HUDEP-2 (cell line): ENCODE data around the gene ZFP62.
"Not testable (repeated sequence)": the region's sequence is repeated elsewhere in the genome, so short reads cannot be mapped to it uniquely, and the experiment has no call there.

Experiments used
- DNase-seq, 76 experiments: peaks; one replicate each; lab custom pipeline; 2025; ENCODE audit not compliant: unreplicated experiment in 76 of 76; lab: John Stamatoyannopoulos, UW

ZFP62 gene

DNA sequence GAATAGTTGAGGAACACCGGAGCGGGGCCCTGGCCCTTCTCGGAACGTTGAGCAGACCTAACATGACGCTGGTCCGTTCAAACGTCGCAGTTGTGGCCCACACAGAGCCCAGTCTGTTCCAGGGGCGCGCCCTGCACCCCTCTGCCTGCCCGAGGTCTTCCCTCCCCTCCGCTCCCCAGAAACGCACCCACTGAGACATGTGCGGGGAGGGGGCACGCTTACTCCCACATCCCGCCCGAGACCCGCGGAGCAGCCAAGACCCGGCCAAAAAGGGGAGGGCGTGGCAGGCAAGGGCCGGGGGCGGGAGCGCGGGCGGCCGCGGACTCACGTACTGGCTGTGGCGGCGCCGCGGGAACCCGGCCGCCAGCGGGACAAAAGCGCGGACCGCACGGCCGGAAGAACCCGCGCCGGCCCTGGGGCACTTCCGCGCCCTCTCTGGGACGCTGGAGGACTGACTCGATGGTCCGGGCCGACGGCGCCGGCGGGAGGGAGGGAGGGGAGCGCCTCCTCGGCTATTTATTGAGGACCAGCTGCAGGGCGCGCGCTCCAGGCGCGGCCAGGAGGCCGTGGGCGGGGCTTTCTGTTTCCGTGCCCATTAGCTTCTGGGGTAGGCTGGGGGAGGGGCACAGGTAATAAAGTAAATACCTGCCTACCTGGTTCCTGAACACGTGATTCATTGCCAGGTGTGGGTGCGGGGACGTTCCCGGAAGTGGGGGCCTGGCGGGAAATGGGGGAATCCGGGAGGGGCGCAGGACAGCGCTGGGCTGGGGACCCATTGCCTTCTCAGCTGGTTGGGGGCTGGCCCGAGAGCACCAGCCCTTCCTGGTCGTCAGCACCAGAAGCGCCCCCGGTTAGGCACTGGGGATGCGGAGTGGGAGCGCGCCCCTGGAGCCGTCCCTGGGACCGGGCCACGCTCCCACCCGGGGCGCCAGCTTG lies at the start of gene ZFP62:
TSS of gene ZFP62 (minus strand) at position 390 of the 936 bp plus-strand sequence. CDS start at position 333, 57 bp downstream.
- DNase-seq = peak in 74 of 76 experiments; percentile 36 to 92 (median 81)

DNA sequence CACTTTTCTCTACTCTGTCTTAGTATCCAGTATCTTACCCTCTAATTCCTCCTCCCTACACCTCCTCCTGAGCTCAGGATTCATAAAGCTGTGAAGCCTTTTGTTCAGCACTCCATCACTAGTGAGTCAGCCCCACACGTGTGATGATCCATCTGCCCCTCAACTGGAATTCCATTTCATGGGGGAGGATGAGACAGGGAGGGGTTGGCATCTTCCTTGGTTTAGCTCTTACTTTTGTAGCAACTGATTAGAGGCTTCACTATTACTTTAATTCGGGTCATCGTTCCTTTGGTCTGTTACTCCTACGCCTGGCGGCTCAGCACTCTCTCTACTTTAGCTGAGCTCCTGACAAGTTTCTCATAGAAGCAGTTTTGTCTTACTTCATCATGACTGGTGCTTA lies 49.7 kb upstream of the ZFP62 start:
- no peak for DNase-seq

DNA sequence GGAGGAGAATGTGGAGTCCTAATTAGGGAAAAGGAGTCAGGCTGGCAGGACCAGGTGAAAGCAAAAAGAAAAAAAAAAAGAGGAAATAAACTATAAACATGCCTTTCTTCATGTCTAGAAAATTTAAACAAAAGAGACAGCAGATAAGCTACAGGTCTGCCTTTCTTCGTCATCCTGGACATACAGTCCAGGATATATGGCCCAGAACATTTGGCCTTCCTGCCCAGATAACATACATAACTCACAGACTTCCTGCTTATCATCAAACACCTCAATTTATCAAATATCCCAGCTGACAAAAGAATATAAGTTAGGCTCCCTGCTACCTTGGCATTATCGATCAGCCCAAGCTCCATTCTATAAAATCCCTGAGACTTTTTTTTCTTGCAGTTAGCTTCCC lies 49.1 kb upstream of the ZFP62 start:
- DNase-seq = no peak

DNA sequence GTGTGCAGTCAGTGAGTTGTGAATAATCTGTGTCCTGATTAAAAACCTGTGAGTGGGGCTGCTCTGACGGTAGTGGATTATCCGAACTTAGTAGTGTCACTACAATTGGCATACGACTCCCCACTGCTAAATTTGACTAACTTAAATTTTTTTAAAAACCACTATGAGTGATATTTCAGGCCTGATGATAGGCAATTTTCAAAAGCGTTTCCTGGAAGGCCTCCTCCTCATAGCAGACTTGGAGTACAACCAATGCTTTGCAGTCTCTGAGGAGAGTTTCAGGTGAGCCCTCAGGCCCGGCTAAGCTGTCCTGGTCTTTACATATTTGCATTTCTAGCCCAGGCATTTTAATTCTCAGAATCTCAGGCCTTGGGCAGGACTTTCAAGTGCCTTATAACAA lies 48.7 kb upstream of the ZFP62 start:
- no peak for DNase-seq

DNA sequence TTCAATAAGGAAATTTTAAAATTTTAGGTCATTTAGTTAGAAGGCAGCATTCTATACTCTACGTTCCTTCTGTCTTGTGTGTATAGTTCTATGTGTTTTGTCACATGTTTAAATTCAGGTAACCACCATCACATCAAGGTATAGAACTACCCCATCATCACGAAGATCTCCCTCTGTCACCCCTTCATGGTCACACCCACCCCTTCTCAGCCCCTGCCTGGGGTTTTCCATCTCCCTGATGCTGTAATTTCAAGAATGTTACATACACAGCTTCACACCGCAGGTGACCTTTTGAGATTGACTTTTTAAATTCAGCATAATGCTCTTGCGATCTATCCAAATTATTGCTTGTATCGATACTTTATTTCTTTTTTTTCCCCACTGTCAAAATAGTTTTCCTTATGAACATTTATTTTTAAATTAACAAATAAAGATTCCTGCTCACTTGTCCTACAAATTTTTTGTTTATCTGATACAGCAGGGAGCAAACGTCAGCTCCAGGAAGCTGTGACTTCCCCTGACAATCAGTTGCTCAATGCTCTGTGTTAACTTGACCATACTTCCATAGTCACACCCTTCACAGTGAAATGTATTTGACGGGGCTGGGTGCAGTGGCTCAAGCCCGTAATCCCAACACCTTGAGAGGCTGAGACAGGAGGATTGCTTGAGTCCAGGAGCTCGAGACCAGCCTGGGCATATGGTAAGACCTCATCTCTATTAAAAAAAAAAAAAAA lies 48.1 kb upstream of the ZFP62 start:
- DNase-seq = no peak

DNA sequence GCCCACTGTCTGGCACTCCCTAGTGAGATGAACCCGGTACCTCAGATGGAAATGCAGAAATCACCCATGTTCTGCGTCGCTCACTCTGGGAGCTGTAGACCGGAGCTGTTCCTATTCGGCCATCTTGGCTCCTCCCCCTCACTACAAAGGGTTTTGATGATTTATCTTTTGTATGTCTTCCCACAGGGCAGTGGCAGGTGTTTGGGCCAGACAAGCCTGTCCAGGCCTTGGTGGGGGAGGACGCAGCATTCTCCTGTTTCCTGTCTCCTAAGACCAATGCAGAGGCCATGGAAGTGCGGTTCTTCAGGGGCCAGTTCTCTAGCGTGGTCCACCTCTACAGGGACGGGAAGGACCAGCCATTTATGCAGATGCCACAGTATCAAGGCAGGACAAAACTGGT lies 47.3 kb upstream of the ZFP62 start:
- DNase-seq = no peak

DNA sequence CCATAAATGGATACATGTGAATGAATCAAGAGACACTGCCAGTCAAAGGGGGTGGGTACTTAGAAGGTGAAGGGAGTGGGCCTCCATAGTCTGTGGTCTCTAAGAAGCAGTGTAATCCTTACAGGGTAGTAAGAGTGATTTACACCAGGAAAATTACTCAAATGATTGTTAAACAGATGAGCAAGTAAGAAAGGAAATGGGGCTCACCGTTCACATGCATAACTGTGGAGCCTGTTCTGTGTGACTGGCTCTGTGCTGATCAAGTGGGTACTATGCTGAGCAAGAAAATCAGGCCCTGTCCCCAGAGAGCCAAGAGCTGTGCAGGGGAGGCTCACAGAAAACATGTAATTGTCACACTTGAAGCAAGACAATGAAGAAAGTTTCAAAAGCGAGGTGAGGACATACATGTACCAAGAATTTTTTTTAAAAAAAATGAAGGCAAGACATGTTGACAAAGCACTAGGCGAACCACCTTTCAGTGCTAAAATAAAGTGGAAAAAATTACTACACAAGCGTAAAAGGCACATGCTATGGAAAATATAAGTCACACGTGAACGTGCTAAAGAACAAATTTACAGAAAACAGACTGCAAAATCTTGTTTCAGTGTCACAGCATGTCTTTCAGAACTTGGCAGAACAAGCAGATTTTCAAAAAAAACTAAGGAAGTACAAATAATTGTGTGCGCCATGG lies 40.4 kb upstream of the ZFP62 start:
- no peak for DNase-seq

DNA sequence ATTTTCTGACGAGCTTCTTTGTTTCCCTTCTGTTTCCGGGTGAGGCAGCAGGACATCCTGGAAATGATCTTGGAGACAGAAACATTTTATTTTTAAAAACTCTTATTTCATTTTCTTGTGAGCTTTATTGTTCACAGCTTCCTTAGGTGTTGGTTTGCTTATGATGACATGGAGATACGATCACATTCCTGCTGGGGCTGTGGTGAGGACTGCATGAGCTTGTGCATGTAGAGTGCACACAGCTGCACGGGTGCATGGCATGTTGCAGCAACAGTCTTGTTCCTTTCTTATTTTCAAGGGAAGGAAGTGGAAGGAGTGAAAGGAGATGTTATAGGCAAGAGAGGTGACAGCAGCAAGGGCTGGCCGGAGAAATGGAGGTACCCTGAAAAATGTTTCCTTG lies 39.1 kb upstream of the ZFP62 start:
- DNase-seq = no peak

DNA sequence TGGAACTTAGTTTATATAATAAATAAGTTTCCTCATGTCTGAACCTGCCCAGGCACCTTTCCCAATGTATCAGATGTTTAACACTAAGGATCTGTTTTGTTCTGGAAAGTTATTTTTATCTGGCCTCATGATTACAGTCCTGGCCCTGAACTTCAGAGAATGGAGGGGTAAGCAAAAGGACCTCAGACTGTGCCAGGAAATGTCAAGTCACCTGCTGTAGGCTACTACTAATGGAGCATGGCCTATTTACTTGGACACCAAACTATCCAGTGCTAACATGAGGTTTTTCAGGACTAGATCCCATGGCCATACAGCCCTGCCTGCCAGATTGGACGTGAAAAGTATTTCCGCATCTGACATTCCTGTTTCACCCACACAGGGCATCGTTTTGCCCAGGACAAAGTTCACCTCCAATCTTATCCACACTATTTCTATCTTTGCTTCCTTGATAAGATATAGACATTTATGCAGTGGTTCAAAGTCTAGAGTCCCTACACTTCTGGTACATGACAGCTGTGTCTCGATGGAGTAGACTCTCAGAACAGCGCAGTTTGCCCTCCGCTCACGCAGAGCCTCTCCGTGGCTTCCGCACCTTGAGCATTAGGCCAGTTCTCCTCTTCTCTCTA lies 37.7 kb upstream of the ZFP62 start, which contains the start of gene BTNL8:
TSS of gene BTNL8 (plus strand) at position 539 of the 626 bp plus-strand sequence. CDS start 152 bp downstream, outside the sequence.
- DNase-seq = no peak

DNA sequence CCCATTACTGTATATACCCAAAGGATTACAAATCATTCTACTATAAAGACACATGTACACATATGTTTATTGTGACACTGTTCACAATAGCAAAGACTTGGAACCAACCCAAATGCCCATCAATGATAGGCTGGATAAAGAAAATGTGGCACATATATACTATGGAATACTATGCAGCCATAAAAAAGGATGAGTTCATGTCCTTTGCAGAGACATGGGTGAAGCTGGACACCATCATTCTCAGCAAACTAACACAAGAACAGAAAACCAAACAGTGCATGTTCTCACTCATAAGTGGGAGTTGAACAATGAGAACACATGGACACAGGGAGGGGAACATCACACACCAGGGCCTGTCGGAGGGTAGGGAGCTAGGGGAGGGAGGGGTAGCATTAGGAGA lies 34.3 kb upstream of the ZFP62 start:
- not testable (repeated sequence) for DNase-seq

DNA sequence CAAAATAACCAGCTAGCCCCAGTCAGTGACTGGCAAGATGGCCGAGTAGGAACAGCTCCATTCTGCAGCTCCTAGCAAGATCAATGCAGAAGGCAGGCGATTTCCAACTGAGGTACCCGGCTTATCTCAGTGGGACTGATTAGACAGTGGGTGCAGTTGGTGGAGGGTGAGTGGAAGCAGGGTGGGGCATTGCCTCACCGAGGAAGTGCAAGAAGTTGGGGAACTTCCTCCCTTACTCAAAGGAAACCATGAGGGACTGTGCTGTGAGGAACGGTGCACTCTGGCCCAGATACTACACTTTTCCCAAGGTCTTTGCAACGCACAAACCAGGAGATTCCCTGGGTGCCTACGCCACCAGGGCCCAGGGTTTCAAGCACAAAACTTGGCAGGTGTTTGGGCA lies 28.3 kb upstream of the ZFP62 start:
- no peak for DNase-seq

DNA sequence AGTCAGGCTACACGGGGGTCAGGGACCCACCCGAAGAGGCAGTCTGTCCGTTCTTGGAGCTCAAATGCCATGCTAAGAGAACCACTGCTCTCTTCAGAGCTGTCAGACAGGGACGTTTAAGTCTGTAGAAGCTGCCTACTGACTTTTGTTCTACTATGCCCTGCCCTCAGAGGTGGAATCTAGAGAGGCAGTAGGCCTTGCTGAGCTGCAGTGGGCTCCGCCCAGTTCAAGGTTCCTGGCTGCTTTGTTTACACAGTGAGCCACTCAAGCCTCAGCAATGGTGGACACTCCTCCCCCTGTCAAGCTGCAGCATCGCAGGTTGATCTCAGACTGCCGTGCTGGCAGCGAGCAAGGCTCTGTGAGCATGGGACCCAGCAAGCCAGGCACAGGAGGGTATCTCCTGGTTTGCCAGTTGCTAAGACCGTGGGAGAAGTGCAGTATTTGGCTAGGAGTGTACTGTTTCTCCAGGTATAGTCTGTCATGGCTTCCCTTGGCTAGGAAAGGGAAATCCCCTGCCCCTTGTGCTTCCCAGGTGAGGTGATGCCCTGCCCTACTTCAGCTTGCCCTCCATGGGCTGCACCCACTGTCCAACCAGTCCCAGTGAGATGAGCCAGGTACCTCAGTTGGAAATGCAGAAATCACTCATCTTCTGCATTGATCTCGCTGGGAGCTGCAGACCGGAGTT lies 24.9 kb upstream of the ZFP62 start:
- DNase-seq = peak in 1 of 76 experiments; percentile 0

DNA sequence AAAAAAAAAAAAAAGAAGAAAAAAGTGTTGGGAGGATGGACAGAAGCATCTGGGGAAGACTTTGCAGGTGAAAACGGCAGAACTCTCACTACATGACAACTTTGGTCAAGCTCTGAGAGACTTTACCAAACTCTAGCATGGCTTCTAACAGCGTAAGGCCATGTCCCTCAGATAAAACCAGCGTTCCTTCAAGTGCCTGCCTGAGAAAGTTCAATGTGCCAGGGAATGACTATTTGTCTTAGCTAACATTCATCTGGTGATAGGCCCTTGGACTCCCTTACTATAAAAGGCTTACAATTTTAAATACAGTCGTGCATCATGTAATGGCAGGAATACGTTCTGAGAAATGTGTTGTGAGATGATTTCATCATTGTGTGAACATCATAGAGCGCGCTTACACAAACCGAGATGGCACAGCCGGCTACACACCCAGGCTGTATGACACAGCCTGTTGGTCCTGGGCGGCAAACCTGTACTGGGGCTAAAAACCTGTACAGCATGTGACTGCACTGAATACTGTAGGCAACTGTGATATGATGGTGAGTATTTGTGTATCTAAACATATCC lies 14.9 kb upstream of the ZFP62 start:
- no peak for DNase-seq

DNA sequence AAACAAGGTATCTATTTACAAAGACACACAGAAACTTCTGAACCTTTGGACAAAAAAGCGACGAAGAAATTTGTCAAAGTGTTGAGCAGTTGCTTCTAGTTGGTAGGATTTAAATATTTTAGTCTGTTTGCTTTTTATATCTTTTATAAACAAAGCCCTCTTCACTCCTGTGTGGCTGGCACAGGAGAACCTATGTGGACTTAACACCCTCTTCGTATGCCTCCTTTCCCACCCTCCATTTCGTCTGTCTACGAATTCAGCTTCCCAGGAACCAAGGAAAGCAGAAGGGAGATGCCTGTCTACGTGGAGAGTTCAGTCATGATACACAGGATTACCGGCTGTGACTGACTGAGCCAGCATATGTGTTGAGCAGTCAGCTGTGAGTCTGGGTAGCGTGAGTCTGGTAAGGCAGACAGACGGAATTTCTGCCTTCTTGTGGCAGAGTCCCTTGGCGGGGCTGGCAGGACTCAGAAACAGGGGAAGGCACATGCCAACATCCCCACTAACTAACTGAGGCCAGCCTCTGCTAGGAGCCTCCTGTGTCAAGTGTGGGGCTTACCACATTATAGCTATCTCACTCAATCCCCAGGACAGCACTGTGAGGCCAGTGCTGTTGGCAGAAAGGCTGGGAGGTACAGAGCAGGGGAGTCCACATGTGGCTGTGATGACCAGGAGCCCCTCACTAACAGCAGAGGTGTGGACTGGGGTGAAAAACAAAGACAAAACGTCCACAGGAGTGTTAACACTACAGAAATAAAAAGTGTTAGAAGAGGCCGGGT lies 13.9 kb upstream of the ZFP62 start:
- DNase-seq = no peak

DNA sequence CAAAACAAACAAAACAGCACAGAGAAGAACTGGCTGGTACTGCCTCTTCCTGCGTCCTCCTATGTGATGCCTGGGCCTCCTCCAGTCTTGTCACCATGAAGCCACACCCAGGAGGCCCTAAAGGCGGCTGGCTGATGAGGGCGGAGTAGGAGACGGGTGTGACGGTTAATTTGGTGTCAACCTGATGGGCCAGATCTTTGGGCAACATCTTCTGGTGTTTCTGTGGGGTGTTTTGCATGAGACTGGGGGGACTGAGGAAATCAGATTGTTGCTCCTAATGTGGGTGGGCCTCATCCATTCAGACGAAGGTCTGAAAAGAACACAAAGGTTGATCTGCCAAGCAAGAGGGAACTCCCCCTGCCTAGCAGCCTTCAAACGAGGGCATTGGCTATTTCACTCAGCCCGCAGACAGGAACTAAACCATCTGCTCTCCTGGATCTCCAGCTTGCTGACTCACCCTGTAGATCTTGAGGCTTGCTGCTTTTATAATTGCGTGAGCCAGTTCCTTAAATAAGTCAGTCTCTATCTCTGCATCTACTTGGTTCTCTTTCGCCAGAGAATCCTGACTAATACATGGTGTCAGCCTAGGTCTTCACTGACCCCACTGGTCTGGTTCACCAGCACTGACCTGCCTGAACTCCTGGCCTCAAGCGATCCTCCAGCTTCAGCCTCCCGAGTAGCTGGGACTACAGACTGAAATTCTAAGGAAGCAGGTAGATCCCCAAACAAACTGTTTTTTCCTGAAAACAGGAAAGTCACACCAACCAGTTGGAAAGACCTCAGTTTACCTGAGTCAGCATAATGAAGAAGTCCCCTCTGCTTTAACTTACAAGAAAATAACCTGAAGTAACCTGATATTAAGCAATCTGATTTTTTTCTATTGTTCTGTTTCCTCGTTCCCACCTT lies 12.8 kb upstream of the ZFP62 start:
- peak in 61 of 76 experiments; percentile 7 to 77 (median 47) for DNase-seq

DNA sequence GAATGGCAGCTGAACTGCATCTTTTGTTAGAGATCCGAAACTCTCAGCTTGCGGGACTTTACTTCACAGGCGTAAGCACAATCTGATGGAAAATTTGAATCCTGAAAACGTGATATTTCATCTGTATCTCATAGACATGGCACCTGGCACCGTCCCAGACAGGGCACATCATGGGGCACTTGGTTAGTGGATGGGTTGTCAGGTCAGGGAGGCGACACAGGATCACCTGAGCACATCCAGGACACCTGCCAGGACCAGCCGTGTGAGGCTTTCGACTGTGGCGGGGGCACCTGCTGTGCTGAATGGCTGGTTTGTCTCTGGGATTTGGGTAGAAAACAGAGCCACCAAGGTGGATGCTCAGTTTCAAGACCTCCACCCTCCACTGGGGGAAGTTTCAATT lies 11.3 kb upstream of the ZFP62 start:
- no peak for DNase-seq

DNA sequence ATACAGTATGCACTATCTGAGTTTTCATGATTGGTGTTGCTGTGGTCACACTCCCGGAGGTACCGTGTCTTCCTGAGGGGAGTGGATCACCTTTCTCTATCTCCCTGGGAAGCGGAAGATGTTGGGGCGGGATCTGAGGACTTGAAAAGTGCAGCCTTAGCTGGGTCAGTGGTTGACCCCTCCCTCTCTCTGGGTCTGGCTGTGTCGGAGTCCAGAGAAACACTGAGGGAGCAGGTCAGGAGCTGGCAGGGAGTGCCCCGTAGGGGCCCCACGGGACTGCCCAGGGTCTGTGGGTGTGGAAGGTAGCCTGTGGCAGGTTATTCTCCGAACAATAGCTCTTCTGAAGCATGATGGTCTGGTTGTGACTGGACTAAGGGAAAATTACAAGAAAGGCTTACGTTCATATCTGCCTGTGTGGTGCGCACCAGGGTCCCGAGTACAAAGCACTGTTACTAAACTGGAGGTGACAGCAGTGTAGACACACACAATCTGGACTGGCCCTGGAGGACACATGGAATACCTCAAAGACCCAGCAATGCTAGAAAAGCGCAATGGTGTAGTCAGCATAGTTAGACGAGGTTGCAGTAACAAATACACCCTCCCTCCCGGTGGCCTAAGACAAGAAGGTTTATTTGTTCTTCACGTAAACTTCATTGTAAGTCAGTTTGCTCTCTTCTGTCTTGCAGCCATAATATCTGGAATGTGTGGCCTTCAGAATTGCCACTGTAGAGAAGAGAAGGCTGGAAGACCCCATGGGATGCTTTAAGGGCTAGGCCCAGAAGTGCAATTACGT lies 9.4 kb upstream of the ZFP62 start:
- DNase-seq = no peak
